NCI-H1105 treated with DMSO at 0.1 percent for 48 hours (cell line): ENCODE measurements around the gene TMEM91.
A peak's percentile ranks its signal among the peaks of the same experiment; 100 is the strongest.

Experiments
- DNase-seq: peaks from one replicate; lab custom pipeline; 2025; lab: John Stamatoyannopoulos, UW

The TMEM91 gene

GRCh38 chr19:41411100-41411967 lies 35.0 kb downstream of the TMEM91 start:
- no peak for DNase-seq

GRCh38 chr19:41411968-41412265 lies 35.6 kb downstream of the TMEM91 start:
- no peak for DNase-seq

- DNase-seq: no peak
These were observed 36.6 kb downstream of the TMEM91 start for GRCh38 chr19:41412953-41413352.

GRCh38 chr19:41413947-41414346 lies 37.6 kb downstream of the TMEM91 start:
- no peak for DNase-seq

GRCh38 chr19:41414461-41414860 lies 38.1 kb downstream of the TMEM91 start:
- DNase-seq: no peak

- DNase-seq: peak; percentile 50
These were observed 38.8 kb downstream of the TMEM91 start for GRCh38 chr19:41415154-41415571.

- no peak for DNase-seq
These were observed 39.9 kb downstream of the TMEM91 start for GRCh38 chr19:41416194-41416674.

GRCh38 chr19:41420101-41420880 lies 44.0 kb downstream of the TMEM91 start:
- no peak for DNase-seq

GRCh38 chr19:41421314-41421713 lies 45.0 kb downstream of the TMEM91 start:
- peak; percentile 78 for DNase-seq

- no peak for DNase-seq
These were observed 45.6 kb downstream of the TMEM91 start for GRCh38 chr19:41421973-41422372.

- no peak for DNase-seq
These were observed 46.1 kb downstream of the TMEM91 start for GRCh38 chr19:41422456-41422855.

- no peak for DNase-seq
These were observed 46.6 kb downstream of the TMEM91 start for GRCh38 chr19:41422955-41423354.

GRCh38 chr19:41424335-41425173 lies 48.2 kb downstream of the TMEM91 start:
- DNase-seq: no peak

- no peak for DNase-seq
These were observed 49.1 kb downstream of the TMEM91 start for GRCh38 chr19:41425174-41426115.

GRCh38 chr19:41426116-41426841 lies 49.9 kb downstream of the TMEM91 start:
- DNase-seq: no peak

GRCh38 chr19:41426952-41427646 lies 50.8 kb downstream of the TMEM91 start, which contains the start of gene B3GNT8:
Gene B3GNT8 (minus strand): TSS chr19:41427374. CDS start chr19:41426778, 596 bp downstream.
- peak; percentile 83 for DNase-seq

- peak; percentile 84 for DNase-seq
These were observed 51.5 kb downstream of the TMEM91 start for GRCh38 chr19:41427647-41428480.

GRCh38 chr19:41428481-41428859 lies 52.1 kb downstream of the TMEM91 start:
- DNase-seq: no peak

- DNase-seq: no peak
These were observed 54.6 kb downstream of the TMEM91 start for GRCh38 chr19:41430922-41431321.
